Raji (cell line): ENCODE results near the gene SNX25.

ENCODE experiments used
- POLR2A ChIP-seq: IDR thresholded peaks from 2 replicates; pipeline ENCODE4 v1.6.1; 2011; ENCODE audit warnings: low read depth, low read length, control low read depth; ENCODE audit not compliant: insufficient read depth

The SNX25 gene

GRCh38 chr4:185298728-185299430 lies 89.5 kb downstream of the SNX25 start:
- TF ChIP-seq POLR2A, result no peak

- no peak for TF ChIP-seq POLR2A
These were observed 95.1 kb downstream of the SNX25 start for GRCh38 chr4:185304541-185304940.

GRCh38 chr4:185304944-185305690 lies 95.7 kb downstream of the SNX25 start:
- no peak for TF ChIP-seq POLR2A

GRCh38 chr4:185305979-185306442 lies 96.6 kb downstream of the SNX25 start:
- TF ChIP-seq POLR2A, result no peak

GRCh38 chr4:185307136-185307950 lies 97.9 kb downstream of the SNX25 start:
- TF ChIP-seq POLR2A, result no peak

- no peak for TF ChIP-seq POLR2A
These were observed 100.4 kb downstream of the SNX25 start for GRCh38 chr4:185309770-185310169.

GRCh38 chr4:185311113-185311888 lies 101.9 kb downstream of the SNX25 start:
- TF ChIP-seq POLR2A, result no peak

GRCh38 chr4:185312699-185313098 lies 103.3 kb downstream of the SNX25 start:
- TF ChIP-seq POLR2A, result no peak

- TF ChIP-seq POLR2A, result no peak
These were observed 108.5 kb downstream of the SNX25 start for GRCh38 chr4:185317880-185318279.

- no peak for TF ChIP-seq POLR2A
These were observed 109.3 kb downstream of the SNX25 start for GRCh38 chr4:185318679-185319078.

- TF ChIP-seq POLR2A, result no peak
These were observed 113.4 kb downstream of the SNX25 start for GRCh38 chr4:185322803-185323202.

GRCh38 chr4:185323606-185324005 lies 114.2 kb downstream of the SNX25 start:
- no peak for TF ChIP-seq POLR2A

- no peak for TF ChIP-seq POLR2A
These were observed 119.2 kb downstream of the SNX25 start for GRCh38 chr4:185328586-185328985.

- TF ChIP-seq POLR2A, result no peak
These were observed 123.4 kb downstream of the SNX25 start for GRCh38 chr4:185332575-185333464.

GRCh38 chr4:185334326-185334725 lies 124.9 kb downstream of the SNX25 start:
- TF ChIP-seq POLR2A, result no peak
